GM12878 (cell line): ENCODE results near the gene ZNF428.

Experiments used
- BHLHE40 ChIP-seq, 2 experiments: fragments of 450-650 bp in 1 of 2; IDR thresholded peaks; 2 replicates each; pipeline ENCODE4 v1.6.1; 2011 to 2017; ENCODE audit warnings: low read depth in 2 of 2, borderline replicate concordance in 1 of 2, improper control_type of control experiment in 1 of 2, low read length in 1 of 2, mild to moderate bottlenecking in 1 of 2
- FOXK2 ChIP-seq: fragments of 450-650 bp; IDR thresholded peaks from 2 replicates; pipeline ENCODE4 v1.6.1; 2017; ENCODE audit warnings: mild to moderate bottlenecking, moderate library complexity

DNA sequence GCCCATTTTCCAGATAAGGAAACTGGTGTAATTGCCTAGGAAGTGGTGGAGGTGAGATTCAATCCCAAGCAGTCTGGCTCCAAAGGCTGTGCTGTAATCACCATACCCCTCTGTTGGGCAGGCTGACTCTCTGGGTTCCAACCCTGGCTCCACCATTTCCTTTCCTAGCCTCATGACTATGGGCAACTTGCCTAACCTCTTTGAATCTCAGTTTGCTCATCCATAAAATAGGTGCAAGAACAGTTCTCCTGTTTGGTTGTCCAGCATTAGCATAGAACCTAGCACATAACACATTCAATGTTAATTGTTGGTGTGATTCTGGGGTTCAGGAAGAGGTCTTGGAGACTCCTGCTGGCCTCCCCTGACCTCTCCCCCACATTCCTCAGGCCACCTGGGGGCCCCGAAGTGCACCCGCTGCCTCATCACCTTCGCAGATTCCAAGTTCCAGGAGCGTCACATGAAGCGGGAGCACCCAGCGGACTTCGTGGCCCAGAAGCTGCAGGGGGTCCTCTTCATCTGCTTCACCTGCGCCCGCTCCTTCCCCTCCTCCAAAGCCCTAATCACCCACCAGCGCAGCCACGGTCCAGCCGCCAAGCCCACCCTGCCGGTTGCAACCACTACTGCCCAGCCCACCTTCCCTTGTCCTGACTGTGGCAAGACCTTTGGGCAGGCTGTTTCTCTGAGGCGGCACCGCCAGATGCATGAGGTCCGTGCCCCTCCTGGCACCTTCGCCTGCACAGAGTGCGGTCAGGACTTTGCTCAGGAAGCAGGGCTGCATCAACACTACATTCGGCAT lies 20.8 kb downstream of the ZNF428 start:
- TF ChIP-seq FOXK2 (no peak), BHLHE40 (IDR thresholded peaks at IDR 0.05; ENCODE audit: borderline replicate concordance in 1 of 2, low read depth in 2 of 2, low read length in 1 of 2) (no peak)
